ENCODE data around the gene USP3. TPM values are rescaled to one million over a fixed set of nuclear protein-coding genes. Genes with fewer than 3 reads are reported as not detected.
"Not testable (repeated sequence)": the region's sequence is repeated elsewhere in the genome, so short reads cannot be mapped to it uniquely, and the experiment has no call there.

The USP3 gene
- polyA plus RNA-seq, 4 donors: 24.7 to 36.1 (median 28.9) TPM

- FAIRE-seq (no peak), DNase-seq (no peak)
- no peaks in the 10 kb centered on the region for H3K27me3 ChIP-seq (ENCODE audit: control insufficient read depth in 3 of 3, insufficient read depth in 3 of 3, low read length in 3 of 3)
- no peaks in the 10 kb centered on the region for H3K9me3 ChIP-seq (ENCODE audit: control insufficient read depth in 2 of 2, insufficient read depth in 1 of 2, low read depth in 1 of 2, low read length in 1 of 2)
- H3K27ac ChIP-seq (ENCODE audit: low read depth in 1 of 3, low read length in 2 of 3): no peak overlapping the region
- peaks cover 0 to 2% (median 0%) of the 10 kb centered on the region in 3 donors for H3K36me3 ChIP-seq (ENCODE audit: control insufficient read depth in 3 of 3, insufficient read depth in 2 of 3, low read depth in 1 of 3, low read length in 3 of 3)
- 77 to 89% (median 86%) methylated on average over 7 of the region's 7 CpGs for WGBS, 3 donors
- peaks cover 2 to 16% (median 7%) of the 10 kb centered on the region in 3 donors for H3K4me1 ChIP-seq (ENCODE audit: control insufficient read depth in 3 of 3, insufficient read depth in 2 of 3, low read depth in 1 of 3, low read length in 2 of 3)
- no peak overlapping the region for H3K4me3 ChIP-seq (ENCODE audit: low read depth in 1 of 3, low read length in 3 of 3)
These were observed 21.5 kb upstream of the USP3 start for GRCh38 chr15:63482874-63483323.

GRCh38 chr15:63483521-63484371 lies 20.6 kb upstream of the USP3 start:
- peaks cover 0 to 2% (median 0%) of the 10 kb centered on the region in 3 donors for H3K36me3 ChIP-seq (ENCODE audit: control insufficient read depth in 3 of 3, insufficient read depth in 2 of 3, low read depth in 1 of 3, low read length in 3 of 3)
- no peak overlapping the region for H3K4me3 ChIP-seq (ENCODE audit: low read depth in 1 of 3, low read length in 3 of 3)
- H3K9me3 ChIP-seq (ENCODE audit: control insufficient read depth in 2 of 2, insufficient read depth in 1 of 2, low read depth in 1 of 2, low read length in 1 of 2): no peaks in the 10 kb centered on the region
- no peaks in the 10 kb centered on the region for H3K27me3 ChIP-seq (ENCODE audit: control insufficient read depth in 3 of 3, insufficient read depth in 3 of 3, low read length in 3 of 3)
- H3K4me1 ChIP-seq (ENCODE audit: control insufficient read depth in 3 of 3, insufficient read depth in 2 of 3, low read depth in 1 of 3, low read length in 2 of 3): peaks cover 2 to 9% (median 7%) of the 10 kb centered on the region in 3 donors
- no peak for FAIRE-seq
- H3K27ac ChIP-seq (ENCODE audit: low read depth in 1 of 3, low read length in 2 of 3): peak overlapping the region in 1 of 3 donors; percentile 32
- 63 to 83% (median 64%) methylated on average over 6 of the region's 6 CpGs for WGBS, 3 donors
- no peak for DNase-seq

DNA sequence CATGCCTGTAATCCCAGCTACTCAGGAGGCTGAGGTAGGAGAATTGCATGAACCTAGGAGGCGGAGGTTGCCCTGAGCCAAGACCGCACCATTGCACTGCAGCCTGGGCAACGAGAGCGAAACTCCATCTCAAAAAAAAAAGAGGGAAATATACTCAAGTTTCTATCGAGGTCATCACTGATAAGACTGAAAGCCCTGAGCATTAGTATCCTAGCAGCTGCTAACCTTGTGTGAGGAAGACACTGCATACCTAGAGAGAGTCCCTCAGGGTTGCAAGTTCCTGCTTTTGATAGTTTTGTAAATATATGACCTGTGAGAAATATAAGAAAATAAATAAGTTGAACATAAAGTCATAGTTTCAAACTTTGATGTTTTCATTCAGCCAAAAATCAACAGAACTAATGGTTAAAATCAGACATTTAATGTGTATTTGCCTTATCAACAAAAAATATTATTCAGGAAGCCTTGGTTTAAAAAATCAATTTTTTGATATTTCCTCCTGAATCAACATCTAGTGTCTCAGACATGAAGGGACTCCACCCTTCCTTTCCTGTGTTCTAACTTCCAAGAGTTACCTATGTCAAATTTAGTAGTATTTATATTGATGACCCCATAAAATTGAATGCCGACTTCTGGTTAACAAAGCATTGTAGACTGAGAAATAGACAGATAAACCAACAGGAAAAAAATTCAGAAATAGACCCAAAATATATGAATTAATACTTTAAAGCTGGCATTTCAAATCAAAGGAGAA lies 19.8 kb upstream of the USP3 start:
- WGBS, 3 donors: 69 to 76% (median 71%) methylated on average over 6 of the region's 6 CpGs
- DNase-seq (no peak), FAIRE-seq (no peak)
- Histone ChIP-seq H3K4me1 (ENCODE audit: control insufficient read depth in 3 of 3, insufficient read depth in 2 of 3, low read depth in 1 of 3, low read length in 2 of 3) (peaks cover 2 to 7% (median 6%) of the 10 kb centered on the region in 3 donors), H3K27ac (ENCODE audit: low read depth in 1 of 3, low read length in 2 of 3) (no peak overlapping the region), H3K4me3 (ENCODE audit: low read depth in 1 of 3, low read length in 3 of 3) (no peak overlapping the region), H3K36me3 (ENCODE audit: control insufficient read depth in 3 of 3, insufficient read depth in 2 of 3, low read depth in 1 of 3, low read length in 3 of 3) (no peaks in the 10 kb centered on the region), H3K9me3 (ENCODE audit: control insufficient read depth in 2 of 2, insufficient read depth in 1 of 2, low read depth in 1 of 2, low read length in 1 of 2) (no peaks in the 10 kb centered on the region), H3K27me3 (ENCODE audit: control insufficient read depth in 3 of 3, insufficient read depth in 3 of 3, low read length in 3 of 3) (no peaks in the 10 kb centered on the region)

- H3K9me3 ChIP-seq (ENCODE audit: control insufficient read depth in 2 of 2, insufficient read depth in 1 of 2, low read depth in 1 of 2, low read length in 1 of 2): no peaks in the 10 kb centered on the region
- H3K4me3 ChIP-seq (ENCODE audit: low read depth in 1 of 3, low read length in 3 of 3): no peak overlapping the region
- DNase-seq (peak; percentile 88 to 89), FAIRE-seq (no peak)
- no peaks in the 10 kb centered on the region for H3K27me3 ChIP-seq (ENCODE audit: control insufficient read depth in 3 of 3, insufficient read depth in 3 of 3, low read length in 3 of 3)
- no peaks in the 10 kb centered on the region for H3K36me3 ChIP-seq (ENCODE audit: control insufficient read depth in 3 of 3, insufficient read depth in 2 of 3, low read depth in 1 of 3, low read length in 3 of 3)
- WGBS, 3 donors: 17 to 23% (median 17%) methylated on average over 16 of the region's 16 CpGs
- H3K27ac ChIP-seq (ENCODE audit: low read depth in 1 of 3, low read length in 2 of 3): peak overlapping the region in 1 of 3 donors; percentile 20
- peaks cover 0 to 5% (median 0%) of the 10 kb centered on the region in 3 donors for H3K4me1 ChIP-seq (ENCODE audit: control insufficient read depth in 3 of 3, insufficient read depth in 2 of 3, low read depth in 1 of 3, low read length in 2 of 3)
These were observed 17.2 kb upstream of the USP3 start for GRCh38 chr15:63487076-63487757.

- WGBS, 3 donors: 68 to 82% (median 74%) methylated on average over 10 of the region's 10 CpGs
- H3K9me3 ChIP-seq (ENCODE audit: control insufficient read depth in 2 of 2, insufficient read depth in 1 of 2, low read depth in 1 of 2, low read length in 1 of 2); DNase-seq; H3K4me1 ChIP-seq (ENCODE audit: control insufficient read depth in 3 of 3, insufficient read depth in 2 of 3, low read depth in 1 of 3, low read length in 2 of 3); H3K27ac ChIP-seq (ENCODE audit: low read depth in 1 of 3, low read length in 2 of 3); H3K4me3 ChIP-seq (ENCODE audit: low read depth in 1 of 3, low read length in 3 of 3); FAIRE-seq; H3K36me3 ChIP-seq (ENCODE audit: control insufficient read depth in 3 of 3, insufficient read depth in 2 of 3, low read depth in 1 of 3, low read length in 3 of 3); H3K27me3 ChIP-seq (ENCODE audit: control insufficient read depth in 3 of 3, insufficient read depth in 3 of 3, low read length in 3 of 3): not testable (repeated sequence)
These were observed 16.5 kb upstream of the USP3 start for GRCh38 chr15:63487758-63488397.

DNA sequence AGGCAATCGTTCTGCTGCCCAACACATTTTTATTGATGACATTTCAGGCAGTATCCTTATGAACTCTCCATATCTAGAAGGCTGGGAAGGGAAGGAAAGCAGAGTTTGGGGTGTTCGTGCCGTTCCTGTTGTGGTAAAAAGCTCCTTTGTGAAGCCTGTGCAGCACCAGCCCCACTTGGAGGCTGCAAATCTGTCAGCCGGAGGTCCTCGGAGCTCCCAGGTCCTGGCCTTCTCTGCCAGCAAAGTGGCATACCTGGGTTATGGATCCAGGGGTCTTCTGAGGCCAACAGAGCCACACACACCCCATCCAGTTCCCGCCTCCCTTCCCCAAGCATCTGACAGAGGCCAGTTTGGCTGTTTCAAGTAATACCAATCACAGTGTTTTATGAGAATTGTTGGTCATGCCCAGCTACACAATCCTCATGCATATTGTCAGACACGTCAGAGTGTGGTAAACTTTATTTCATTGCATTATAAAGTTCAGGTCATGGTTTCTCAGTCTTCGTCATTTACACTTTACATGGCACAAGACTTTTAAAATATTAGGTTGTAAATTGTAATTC lies 15.9 kb upstream of the USP3 start:
- Histone ChIP-seq H3K36me3 (ENCODE audit: control insufficient read depth in 3 of 3, insufficient read depth in 2 of 3, low read depth in 1 of 3, low read length in 3 of 3) (no peaks in the 10 kb centered on the region), H3K27ac (ENCODE audit: low read depth in 1 of 3, low read length in 2 of 3) (no peak overlapping the region), H3K9me3 (ENCODE audit: control insufficient read depth in 2 of 2, insufficient read depth in 1 of 2, low read depth in 1 of 2, low read length in 1 of 2) (no peaks in the 10 kb centered on the region), H3K4me3 (ENCODE audit: low read depth in 1 of 3, low read length in 3 of 3) (no peak overlapping the region), H3K27me3 (ENCODE audit: control insufficient read depth in 3 of 3, insufficient read depth in 3 of 3, low read length in 3 of 3) (no peaks in the 10 kb centered on the region), H3K4me1 (ENCODE audit: control insufficient read depth in 3 of 3, insufficient read depth in 2 of 3, low read depth in 1 of 3, low read length in 2 of 3) (peaks cover 0 to 5% (median 0%) of the 10 kb centered on the region in 3 donors)
- 85 to 89% (median 89%) methylated on average over 8 of the region's 8 CpGs for WGBS, 3 donors
- FAIRE-seq: no peak
- DNase-seq: no peak

DNA sequence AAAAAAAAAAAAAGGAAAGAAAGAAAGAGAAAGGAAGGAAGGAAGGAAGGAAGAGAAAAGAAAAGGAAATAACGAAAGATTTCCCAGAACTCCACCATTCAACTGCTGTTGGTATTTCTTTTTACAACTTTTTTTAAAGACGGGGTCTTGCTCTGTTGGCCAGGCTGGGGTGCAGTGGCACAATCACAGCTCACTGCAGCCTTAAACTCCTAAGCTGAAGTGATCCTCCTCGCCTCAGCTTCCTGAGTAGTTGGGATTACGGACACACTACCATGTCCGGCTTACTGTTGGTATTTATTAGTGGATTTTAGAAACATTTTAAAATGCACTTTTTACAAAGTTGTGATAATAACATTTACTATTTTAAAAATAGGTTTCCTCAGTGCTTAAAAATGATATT lies 15.0 kb upstream of the USP3 start:
- Histone ChIP-seq H3K4me3 (ENCODE audit: low read depth in 1 of 3, low read length in 3 of 3) (no peak overlapping the region), H3K36me3 (ENCODE audit: control insufficient read depth in 3 of 3, insufficient read depth in 2 of 3, low read depth in 1 of 3, low read length in 3 of 3) (no peaks in the 10 kb centered on the region), H3K9me3 (ENCODE audit: control insufficient read depth in 2 of 2, insufficient read depth in 1 of 2, low read depth in 1 of 2, low read length in 1 of 2) (no peaks in the 10 kb centered on the region), H3K4me1 (ENCODE audit: control insufficient read depth in 3 of 3, insufficient read depth in 2 of 3, low read depth in 1 of 3, low read length in 2 of 3) (peaks cover 0 to 5% (median 0%) of the 10 kb centered on the region in 3 donors), H3K27ac (ENCODE audit: low read depth in 1 of 3, low read length in 2 of 3) (no peak overlapping the region), H3K27me3 (ENCODE audit: control insufficient read depth in 3 of 3, insufficient read depth in 3 of 3, low read length in 3 of 3) (no peaks in the 10 kb centered on the region)
- DNase-seq (no peak), FAIRE-seq (no peak)
- WGBS, 3 donors: 80 to 97% (median 89%) methylated on average over 5 of the region's 5 CpGs
